A673 (cell line): Measurements from ENCODE around the gene CGNL1. TPM values are rescaled to one million over a fixed set of nuclear protein-coding genes. Genes with fewer than 3 reads are reported as not detected.

Source experiments
- BruUV-seq: library from RNA; stranded (reverse); fragments of 400-500 nt; replicated peaks from 2 replicates; lab custom pipeline; 2021; lab: Mats Ljungman, UMichigan
- CTCF ChIA-PET: fragments of 300-600 bp; sonication (Branson Sonifier 250); formaldehyde crosslinking; loops from one replicate; lab custom pipeline; 2022; ENCODE audit warnings: antibody characterized with exemption; lab: Charles Lee
- POLR2A ChIA-PET: fragments of 300-600 bp; sonication (Branson Sonifier 250); formaldehyde crosslinking; loops from one replicate; lab custom pipeline; 2022; ENCODE audit warnings: antibody characterized with exemption; ENCODE audit not compliant: low non-redundant PET; lab: Charles Lee
- DNase-seq: peaks from one replicate; pipeline ENCODE4 v3.0.0-alpha.2; 2015; ENCODE audit warnings: low spot score
- H3K27ac ChIP-seq: fragments of 200-600 bp; sonication (generic); 2 replicates; pipeline ENCODE4 v1.5.1; 2016; ENCODE audit warnings: mixed run types, low read depth, mild to moderate bottlenecking, mixed read lengths, antibody characterized with exemption, low read length; ENCODE audit not compliant: poor library complexity, severe bottlenecking
- H3K27me3 ChIP-seq: fragments of 200-600 bp; sonication (generic); replicated peaks from 2 replicates; pipeline ENCODE4 v1.6.1; 2017; ENCODE audit warnings: mixed run types, low read depth, mild to moderate bottlenecking, mixed read lengths, antibody characterized with exemption, low read length; ENCODE audit not compliant: insufficient read depth, poor library complexity
- H3K36me3 ChIP-seq: fragments of 200-600 bp; sonication (generic); 2 replicates; pipeline ENCODE4 v1.6.1; 2016; ENCODE audit warnings: mixed run types, mild to moderate bottlenecking, mixed read lengths, antibody characterized with exemption, low read length; ENCODE audit not compliant: insufficient read depth, poor library complexity, severe bottlenecking
- H3K4me1 ChIP-seq: fragments of 200-600 bp; sonication (generic); 2 replicates; pipeline ENCODE4 v1.6.1; 2017; ENCODE audit warnings: mixed run types, mild to moderate bottlenecking, mixed read lengths, antibody characterized with exemption, low read length; ENCODE audit not compliant: insufficient read depth, poor library complexity, severe bottlenecking
- H3K4me3 ChIP-seq: fragments of 200-600 bp; sonication (generic); 2 replicates; pipeline ENCODE4 v1.5.1; 2016; ENCODE audit warnings: low read depth, mixed run types, mild to moderate bottlenecking, mixed read lengths, low read length; ENCODE audit not compliant: poor library complexity, severe bottlenecking
- H3K9me3 ChIP-seq: fragments of 200-600 bp; sonication (generic); 2 replicates; pipeline ENCODE4 v1.6.1; 2016; ENCODE audit warnings: mixed run types, low read depth, mild to moderate bottlenecking, mixed read lengths, antibody characterized with exemption, low read length; ENCODE audit not compliant: poor library complexity, severe bottlenecking
- EZH2 ChIP-seq: fragments of 200-600 bp; sonication (generic); IDR thresholded peaks from 2 replicates; pipeline ENCODE4 v1.6.1; 2017; ENCODE audit warnings: borderline replicate concordance, low read depth, mild to moderate bottlenecking, mixed read lengths, antibody characterized with exemption, low read length; ENCODE audit not compliant: poor library complexity, severe bottlenecking
- intact Hi-C: fragments of 100-400 bp; cut with micrococcal nuclease; formaldehyde crosslinking; loops from one replicate; pipeline ENCODE4 v1.10.0; 2022; ENCODE audit not compliant: unreplicated experiment
- total RNA-seq: library from RNA; stranded (reverse); gene quantifications from 2 replicates; pipeline ENCODE4 v1.2.3, GENCODE V29; 2021
- TF ChIP-seq, protein P1 (sequence below): fragments of 300-800, 200-600 bp; sonication (generic); conservative IDR thresholded peaks from 2 replicates; pipeline ENCODE4 v1.5.1; 2017; ENCODE audit warnings: low read depth, mild to moderate bottlenecking, antibody characterized with exemption, low read length, moderate library complexity, mixed read lengths

Gene CGNL1
- total RNA-seq, 1 experiment from 2014 or later, result 0.58 TPM

DNA sequence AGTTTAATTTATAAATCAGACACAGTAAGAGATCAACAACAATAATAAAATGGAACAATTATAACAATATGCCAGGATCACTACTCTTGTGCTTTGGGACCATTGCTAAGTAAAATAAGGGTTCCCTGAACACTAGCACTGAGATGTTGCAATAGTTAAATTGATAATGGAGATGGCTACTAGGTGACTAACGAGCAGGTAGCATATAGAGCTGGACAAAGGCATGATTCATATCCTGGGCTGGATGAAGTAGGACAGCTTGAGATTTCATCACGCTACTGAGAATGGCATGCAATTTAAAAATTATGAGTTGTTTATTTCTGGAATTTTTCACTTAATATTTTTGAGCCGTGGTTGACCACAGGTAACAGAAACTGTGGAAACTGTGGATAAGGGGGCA, 194.7 kb downstream of the CGNL1 start:
- no peaks in the 10 kb centered on the region for H3K9me3 ChIP-seq
- no TSS peak for BruUV-seq
- no peak for DNase-seq
- H3K36me3 ChIP-seq, result no peaks in the 10 kb centered on the region
- H3K27ac ChIP-seq, result no peak overlapping the region
- TF ChIP-seq, protein P1, sequence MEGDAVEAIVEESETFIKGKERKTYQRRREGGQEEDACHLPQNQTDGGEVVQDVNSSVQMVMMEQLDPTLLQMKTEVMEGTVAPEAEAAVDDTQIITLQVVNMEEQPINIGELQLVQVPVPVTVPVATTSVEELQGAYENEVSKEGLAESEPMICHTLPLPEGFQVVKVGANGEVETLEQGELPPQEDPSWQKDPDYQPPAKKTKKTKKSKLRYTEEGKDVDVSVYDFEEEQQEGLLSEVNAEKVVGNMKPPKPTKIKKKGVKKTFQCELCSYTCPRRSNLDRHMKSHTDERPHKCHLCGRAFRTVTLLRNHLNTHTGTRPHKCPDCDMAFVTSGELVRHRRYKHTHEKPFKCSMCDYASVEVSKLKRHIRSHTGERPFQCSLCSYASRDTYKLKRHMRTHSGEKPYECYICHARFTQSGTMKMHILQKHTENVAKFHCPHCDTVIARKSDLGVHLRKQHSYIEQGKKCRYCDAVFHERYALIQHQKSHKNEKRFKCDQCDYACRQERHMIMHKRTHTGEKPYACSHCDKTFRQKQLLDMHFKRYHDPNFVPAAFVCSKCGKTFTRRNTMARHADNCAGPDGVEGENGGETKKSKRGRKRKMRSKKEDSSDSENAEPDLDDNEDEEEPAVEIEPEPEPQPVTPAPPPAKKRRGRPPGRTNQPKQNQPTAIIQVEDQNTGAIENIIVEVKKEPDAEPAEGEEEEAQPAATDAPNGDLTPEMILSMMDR, result no peak
- TF ChIP-seq EZH2, result no peak
- CTCF ChIA-PET, result no interaction called here
- intact Hi-C loops, result no loop called here
- POLR2A ChIA-PET, result no interaction called here
- H3K4me3 ChIP-seq, result no peak overlapping the region
- no peaks in the 10 kb centered on the region for H3K27me3 ChIP-seq
- H3K4me1 ChIP-seq, result no peaks in the 10 kb centered on the region

DNA sequence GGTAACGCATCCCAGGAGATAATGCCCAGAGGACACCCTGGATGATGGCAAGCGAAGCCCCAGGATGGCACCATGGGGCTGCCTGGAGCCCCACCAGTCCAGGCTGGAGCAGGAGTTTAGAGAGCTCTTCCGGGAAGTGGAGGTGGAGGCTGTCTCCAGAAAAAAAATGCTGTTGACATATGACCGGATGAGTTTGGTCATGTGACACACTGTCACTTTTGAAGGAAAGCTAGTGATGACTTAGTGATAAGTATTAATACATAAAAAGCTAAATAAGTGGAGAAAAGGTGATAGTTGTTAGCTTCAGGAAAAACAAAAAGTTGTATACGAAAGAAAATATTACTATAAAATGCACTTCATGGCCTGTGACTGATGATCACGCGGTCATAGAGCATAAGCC, 195.4 kb downstream of the CGNL1 start:
- Histone ChIP-seq H3K4me1 (no peaks in the 10 kb centered on the region), H3K4me3 (no peak overlapping the region), H3K36me3 (no peaks in the 10 kb centered on the region), H3K27me3 (no peaks in the 10 kb centered on the region), H3K27ac (no peak overlapping the region), H3K9me3 (no peaks in the 10 kb centered on the region)
- TF ChIP-seq, protein P1, result no peak
- no peak for DNase-seq
- CTCF ChIA-PET, result no interaction called here
- intact Hi-C loops, result no loop called here
- no TSS peak for BruUV-seq
- POLR2A ChIA-PET, result no interaction called here

DNA sequence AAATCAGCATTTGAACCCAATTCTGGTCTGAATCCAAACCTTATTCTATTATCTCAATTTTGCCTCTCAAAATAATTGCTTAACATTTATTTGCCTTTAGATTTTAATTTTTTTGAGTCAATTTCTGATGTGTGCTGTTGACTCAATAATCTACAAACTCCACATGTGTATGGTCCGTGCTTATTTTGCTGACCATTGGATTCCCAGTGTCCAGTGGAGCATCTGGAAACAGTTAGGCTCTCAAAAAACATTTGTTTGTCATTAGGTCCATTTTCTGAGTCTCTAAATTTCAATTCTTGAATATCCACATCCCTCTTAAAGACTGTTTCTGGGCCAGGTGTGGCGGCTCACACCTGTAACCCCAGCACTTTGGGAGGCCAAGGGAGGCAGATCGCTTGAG, 196.2 kb downstream of the CGNL1 start:
- CTCF ChIA-PET, result no interaction called here
- Histone ChIP-seq H3K4me1 (no peaks in the 10 kb centered on the region), H3K4me3 (no peak overlapping the region), H3K27me3 (no peaks in the 10 kb centered on the region), H3K27ac (no peak overlapping the region), H3K36me3 (no peaks in the 10 kb centered on the region), H3K9me3 (no peaks in the 10 kb centered on the region)
- intact Hi-C loops, result no loop called here
- no TSS peak for BruUV-seq
- POLR2A ChIA-PET, result no interaction called here
- TF ChIP-seq, protein P1, result no peak
- TF ChIP-seq EZH2, result no peak
- DNase-seq, result no peak
